LNCAP (cell line): ENCODE results near the gene TRIM66.

Source experiments
- TF ChIP-seq, protein P1 (sequence below): fragments of 450-650 bp; IDR thresholded peaks from 2 replicates; pipeline ENCODE4 v1.5.1; 2017; ENCODE audit warnings: mild to moderate bottlenecking

TRIM66 gene

GRCh38 chr11:8567602-8568198, 114.8 kb downstream of the TRIM66 start:
- TF ChIP-seq, protein P1, sequence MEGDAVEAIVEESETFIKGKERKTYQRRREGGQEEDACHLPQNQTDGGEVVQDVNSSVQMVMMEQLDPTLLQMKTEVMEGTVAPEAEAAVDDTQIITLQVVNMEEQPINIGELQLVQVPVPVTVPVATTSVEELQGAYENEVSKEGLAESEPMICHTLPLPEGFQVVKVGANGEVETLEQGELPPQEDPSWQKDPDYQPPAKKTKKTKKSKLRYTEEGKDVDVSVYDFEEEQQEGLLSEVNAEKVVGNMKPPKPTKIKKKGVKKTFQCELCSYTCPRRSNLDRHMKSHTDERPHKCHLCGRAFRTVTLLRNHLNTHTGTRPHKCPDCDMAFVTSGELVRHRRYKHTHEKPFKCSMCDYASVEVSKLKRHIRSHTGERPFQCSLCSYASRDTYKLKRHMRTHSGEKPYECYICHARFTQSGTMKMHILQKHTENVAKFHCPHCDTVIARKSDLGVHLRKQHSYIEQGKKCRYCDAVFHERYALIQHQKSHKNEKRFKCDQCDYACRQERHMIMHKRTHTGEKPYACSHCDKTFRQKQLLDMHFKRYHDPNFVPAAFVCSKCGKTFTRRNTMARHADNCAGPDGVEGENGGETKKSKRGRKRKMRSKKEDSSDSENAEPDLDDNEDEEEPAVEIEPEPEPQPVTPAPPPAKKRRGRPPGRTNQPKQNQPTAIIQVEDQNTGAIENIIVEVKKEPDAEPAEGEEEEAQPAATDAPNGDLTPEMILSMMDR, result no peak

DNA sequence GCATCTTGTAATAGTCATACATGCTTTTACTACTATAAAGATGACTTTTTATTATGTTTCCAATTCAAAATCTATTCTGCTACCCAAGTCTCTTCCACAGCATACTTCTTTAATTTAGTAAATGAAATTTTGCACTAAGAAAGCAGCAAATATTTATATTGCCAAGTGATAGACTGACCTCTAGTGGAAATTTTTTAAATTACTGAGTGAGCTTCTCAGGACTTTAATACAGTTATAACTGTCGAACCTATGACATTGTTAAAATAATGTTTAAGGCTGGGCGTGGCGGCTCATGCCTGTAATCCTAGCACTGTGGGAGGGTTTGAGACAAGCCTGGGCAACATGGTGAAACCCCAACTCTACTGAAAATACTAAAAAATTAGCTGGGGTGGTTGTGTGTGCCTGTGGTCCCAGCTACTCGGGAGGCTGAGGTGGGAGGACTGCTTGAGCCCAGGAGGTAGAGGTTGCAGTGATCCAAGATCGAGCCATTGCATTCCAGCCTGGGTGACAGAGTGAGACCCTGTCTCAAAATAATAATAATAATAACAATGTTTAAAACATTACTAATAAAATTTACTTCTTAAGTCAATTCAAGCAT, 115.8 kb downstream of the TRIM66 start:
- TF ChIP-seq, protein P1, result peak; percentile 76

- TF ChIP-seq, protein P1, result no peak
Observed at GRCh38 chr11:8564526-8564925, 117.9 kb downstream of the TRIM66 start.
